GM21528 (cell line): ENCODE results near the gene CDC27.
"Not testable (repeated sequence)": the region's sequence is repeated elsewhere in the genome, so short reads cannot be mapped to it uniquely, and the experiment has no call there.

Source experiments
- ATAC-seq: cut with Tn5 transposase; IDR thresholded peaks from one replicate; pipeline ENCODE4 v1.9.1; 2021; ENCODE audit warnings: mild to moderate bottlenecking, moderate library complexity; ENCODE audit not compliant: unreplicated experiment, low FRiP score

Gene CDC27

GRCh38 chr17:47220531-47220999, 31.5 kb upstream of the CDC27 start:
- ATAC-seq, result no peak

DNA sequence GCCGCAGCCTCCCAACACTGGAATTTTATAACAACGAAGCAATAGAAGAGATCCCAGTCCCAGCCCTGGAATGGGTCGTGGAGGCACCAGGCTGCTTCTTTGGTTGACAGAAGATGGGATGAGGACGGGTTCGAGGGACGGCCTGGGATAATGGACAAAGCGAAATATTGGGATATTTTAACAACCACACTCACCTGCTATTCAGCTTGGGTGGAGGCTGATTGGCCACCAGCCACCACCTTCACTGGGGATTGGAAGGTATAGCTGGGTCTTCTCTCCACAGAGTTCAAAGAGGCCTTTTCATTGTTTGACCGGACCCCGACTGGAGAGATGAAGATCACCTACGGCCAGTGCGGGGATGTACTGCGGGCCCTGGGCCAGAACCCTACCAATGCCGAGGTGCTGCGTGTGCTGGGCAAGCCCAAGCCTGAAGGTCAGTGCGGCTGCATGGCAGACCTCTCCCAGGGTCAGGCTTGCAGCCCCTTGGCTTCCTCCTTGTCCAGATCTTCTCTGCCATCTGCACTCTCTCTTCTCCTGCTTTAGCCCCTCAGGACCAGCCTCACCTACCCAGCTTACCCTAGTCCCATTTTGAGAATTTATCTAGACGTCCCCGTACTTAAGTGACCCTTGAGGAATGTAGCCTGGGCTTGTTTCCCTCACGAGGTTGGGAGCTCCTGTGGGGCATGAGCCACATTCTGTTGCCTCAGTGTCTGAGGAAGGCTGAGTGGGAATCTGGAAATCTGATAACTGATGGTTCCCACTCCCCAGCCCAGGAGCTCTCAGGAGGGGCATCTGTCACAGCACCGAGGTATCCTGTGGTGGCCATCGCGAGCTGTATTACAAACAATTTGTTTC, 30.8 kb upstream of the CDC27 start:
- no peak for ATAC-seq

- ATAC-seq, result no peak
Observed at GRCh38 chr17:47218896-47219430, 29.9 kb upstream of the CDC27 start.

GRCh38 chr17:47217279-47217678, 28.2 kb upstream of the CDC27 start:
- not testable (repeated sequence) for ATAC-seq

DNA sequence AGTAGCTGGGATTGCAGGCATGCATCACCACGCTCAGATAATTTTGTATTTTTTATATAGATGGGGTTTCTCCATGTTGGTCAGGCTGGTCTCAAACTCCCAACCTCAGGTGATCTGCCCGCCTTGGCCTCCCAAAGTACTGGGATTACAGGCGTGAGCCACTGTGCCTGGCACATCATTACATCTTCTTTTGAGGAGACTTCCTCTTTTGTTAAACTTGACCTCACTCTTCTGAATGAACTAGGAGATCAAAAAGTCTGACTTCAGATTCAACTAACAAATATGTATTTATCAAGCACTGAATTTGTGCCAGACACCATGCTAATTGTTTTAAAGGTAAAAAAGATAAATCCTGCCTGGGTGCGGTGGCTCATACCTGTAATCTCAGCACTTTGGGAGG, 27.7 kb upstream of the CDC27 start:
- not testable (repeated sequence) for ATAC-seq

DNA sequence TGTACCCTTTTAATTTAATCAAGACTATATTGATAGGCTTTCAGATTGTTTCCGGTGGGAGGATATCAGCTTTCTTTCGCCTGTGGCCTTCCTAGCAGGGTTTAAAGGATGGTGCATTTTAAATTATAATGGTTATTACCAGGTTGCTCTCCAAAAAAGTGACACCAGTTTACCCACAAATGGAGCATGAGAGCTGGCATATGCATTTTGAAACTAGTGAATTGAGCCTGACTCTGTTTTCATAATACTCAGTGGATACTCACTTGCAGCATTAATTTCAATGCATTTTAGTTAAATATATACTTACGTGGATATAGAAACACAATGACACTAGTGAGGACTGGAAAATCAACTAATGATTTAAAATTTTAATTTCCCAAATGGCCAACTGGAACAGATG, 25.8 kb upstream of the CDC27 start:
- ATAC-seq, result no peak

DNA sequence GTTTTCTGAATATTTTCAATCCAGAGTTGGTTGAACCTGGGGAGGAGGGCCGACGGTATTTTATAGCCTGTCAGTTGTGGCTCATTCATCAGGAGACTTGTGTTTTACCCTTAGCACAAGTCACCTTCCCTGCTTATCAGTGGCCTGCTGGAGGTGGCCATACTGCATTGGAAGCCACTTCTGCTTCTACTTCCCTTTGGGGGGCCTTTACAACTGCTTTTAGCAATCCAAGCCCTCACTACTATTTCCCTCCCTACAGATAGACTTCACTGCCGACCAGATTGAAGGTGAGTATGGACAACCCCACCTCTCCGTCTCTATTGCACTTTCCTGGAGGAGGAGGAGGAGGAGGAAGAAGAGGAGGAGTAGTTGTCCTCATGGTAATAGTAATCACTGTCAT, 24.4 kb upstream of the CDC27 start:
- ATAC-seq, result no peak

DNA sequence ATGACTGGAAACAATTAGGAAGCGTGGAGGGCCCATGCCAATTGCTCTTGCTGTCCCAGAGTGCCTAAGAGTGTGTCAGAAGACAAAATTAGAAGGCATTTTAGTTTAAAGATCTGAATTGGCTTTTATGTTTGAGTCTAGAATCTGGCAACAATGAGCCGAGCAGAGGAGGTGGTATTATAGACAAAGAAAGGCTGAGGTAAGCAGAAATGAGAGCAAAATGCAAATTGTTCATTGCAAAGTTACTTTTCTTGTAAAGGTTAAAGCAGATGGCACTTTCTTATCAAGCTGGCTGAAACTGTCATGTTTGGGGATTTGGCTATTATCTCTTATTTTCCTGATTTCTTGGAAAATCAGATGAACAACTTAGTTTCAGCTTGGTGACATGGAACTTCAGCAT, 23.4 kb upstream of the CDC27 start:
- no peak for ATAC-seq

- ATAC-seq, result no peak
Observed at GRCh38 chr17:47210779-47211178, 21.7 kb upstream of the CDC27 start.

- ATAC-seq, result no peak
Observed at GRCh38 chr17:47210105-47210504, 21.0 kb upstream of the CDC27 start.

- ATAC-seq, result no peak
Observed at GRCh38 chr17:47209499-47209898, 20.4 kb upstream of the CDC27 start.

DNA sequence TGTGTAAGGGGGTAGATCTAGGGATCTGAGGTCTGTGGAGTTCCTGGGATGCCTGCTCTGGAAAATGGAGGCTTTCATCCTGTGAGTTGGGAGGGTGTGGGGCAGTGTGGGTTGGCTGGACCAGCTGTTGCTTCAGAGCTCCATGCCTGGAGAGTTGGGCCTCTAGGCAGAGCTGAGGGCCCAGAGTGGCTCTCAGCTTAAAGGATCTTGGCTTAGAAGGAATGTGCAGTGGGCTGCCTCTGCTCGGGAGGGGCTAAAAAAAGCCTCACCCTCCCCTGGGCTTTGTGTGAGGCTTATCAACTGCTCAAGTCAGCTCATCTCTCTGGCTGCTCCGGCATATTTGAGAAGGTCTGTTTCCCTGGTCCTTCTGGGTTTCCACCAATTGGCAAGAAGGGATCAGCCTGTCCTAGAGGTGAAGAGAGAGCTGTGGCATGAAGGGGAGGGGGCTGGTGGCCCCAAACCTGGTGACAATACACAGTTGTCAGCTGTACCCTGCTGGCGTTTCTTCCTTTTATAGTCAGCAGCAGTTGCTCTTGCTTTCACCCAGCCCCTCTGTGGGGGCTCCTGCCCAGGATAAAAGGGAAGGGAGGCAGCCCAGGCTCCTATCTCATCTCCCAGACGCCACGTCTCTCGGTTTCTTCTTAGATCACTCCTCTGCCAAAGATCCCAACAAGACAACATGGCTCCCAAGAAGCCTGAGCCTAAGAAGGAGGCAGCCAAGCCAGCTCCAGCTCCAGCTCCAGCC, 19.8 kb upstream of the CDC27 start, which contains the start of gene MYL4:
Gene MYL4 (plus strand): TSS at position 605 of the 745 bp plus-strand sequence. CDS start 75 bp downstream, at position 680.
- ATAC-seq, result no peak

DNA sequence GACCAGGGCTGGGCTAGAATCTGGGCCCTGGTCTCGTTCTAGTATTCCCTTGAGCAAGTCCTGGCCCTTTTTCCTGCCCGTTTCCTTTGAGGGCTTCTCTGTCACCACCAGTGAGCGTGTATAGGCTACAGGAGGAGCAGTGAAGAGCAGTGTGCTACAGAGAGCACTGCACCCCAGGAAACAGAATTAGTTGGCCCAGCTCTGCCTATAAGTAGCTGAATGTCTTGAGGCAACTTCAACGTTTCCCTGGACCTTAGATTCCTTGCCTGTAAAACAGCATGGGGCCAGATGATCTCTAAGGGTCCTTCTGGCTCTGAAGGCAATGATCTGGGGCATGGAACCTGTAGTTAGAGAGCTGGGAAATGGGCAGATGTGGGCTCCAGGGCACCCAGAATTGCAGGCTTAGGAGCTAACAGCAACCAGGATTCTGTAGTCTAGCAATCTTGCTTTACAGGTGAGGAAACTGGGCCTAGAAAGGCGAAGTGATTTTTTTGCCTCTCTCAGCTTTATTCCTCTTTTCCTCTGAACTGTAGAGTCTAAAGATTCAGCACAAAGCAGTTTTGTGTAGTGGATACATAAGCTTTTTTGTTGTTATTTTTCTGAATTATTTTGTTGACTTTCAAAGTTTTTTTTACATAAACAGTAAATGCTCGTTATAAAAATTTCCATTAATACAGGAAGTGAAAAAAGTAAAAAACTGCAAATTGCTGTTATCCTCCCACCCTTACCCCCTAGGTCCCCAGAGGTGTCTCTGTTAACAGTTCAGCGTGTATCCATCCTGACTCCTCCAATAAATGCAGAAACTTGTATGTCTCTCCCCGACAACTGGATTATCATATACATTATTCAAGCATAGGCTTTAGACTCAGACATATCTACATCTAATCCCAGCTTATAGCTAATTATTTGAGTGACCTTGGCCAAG, 18.3 kb upstream of the CDC27 start:
- ATAC-seq, result no peak

- peak; percentile 52 for ATAC-seq
Observed at GRCh38 chr17:47205419-47205963, 16.4 kb upstream of the CDC27 start.

DNA sequence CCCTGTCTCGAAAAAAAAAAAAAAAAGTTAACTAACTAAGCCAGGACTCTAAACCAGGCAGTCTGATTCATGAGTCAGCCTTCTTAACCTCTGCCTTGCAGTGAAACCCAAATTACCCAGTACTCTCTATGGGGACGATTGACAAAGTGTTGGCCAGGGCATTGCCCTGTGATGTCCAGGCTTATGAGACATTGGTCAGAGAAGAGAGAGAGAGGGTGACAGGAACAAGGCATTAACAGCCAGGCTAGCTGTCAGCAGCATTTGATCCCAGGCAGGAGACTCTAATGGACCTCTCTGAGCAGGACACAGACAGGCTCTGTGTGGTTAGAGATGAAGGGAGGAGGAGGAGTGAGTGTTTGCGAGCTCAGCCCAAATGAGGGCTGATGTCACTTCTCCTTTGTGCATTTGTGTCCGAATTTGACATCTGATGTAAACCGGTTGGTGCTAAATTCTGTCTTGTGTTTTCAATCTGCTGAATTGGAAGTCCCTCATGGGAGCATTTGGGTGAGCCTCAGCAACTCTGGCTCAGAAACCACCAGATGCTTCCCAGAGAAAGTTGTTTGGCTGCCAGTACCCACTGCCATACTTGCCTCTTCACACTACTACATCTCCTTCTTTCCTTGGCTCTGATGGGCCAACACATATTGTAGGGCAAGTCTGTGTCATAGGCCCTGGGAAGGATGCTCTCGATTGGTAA, 15.8 kb upstream of the CDC27 start:
- ATAC-seq, result peak; percentile 47

DNA sequence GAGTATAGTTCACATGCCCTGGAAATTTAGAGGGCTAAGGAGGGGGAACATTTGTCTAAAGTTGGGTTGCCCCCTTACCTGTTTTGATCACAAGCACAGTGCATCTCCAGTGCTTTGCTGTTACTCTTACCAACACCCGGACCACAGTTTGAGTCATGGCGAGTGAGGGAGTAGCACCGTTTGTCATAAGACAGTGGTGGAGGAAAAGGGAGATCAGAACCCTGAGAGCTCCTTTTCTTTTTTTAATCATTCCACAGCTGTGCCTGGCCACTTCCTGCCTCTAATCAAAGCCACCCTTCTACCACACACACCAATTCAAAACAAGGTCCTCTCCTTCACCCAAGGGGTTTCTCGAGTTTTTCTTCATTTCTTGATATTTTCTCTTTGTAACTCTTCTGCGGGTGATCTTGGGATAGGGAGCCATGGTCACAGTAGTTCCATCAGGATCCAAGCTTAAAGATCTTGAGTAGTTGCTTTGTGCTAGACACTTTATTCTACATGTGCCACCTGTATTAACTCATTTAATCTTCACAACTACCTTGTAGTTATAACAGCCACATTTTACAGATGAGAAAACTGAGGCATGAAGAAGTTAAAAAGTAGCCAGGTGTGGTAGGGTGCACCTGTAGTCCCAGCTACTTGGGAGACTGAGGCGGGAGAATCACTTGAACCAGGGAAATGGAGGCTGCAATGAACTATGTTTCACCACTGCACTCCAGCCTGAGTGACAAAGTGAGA, 15.1 kb upstream of the CDC27 start:
- ATAC-seq, result no peak

DNA sequence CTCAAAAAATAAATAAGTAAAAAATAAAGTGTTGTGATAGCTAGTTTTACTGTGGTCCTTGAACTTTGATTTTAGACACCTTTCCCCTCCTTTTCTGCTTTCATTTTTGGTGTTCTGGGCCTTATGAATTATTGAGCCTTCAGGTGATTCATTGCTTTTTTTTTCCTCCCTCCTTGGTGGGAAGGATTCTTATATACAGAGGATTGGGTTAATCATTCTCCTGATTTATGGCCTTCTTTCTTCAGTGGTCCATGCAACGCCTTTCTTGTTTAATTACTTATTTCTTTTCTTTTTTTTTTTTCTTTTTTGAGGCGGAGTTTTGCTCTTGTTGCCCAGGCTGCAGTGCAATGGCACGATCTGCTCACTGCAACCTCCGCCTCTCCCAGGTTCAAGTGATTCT, 12.1 kb upstream of the CDC27 start:
- no peak for ATAC-seq

DNA sequence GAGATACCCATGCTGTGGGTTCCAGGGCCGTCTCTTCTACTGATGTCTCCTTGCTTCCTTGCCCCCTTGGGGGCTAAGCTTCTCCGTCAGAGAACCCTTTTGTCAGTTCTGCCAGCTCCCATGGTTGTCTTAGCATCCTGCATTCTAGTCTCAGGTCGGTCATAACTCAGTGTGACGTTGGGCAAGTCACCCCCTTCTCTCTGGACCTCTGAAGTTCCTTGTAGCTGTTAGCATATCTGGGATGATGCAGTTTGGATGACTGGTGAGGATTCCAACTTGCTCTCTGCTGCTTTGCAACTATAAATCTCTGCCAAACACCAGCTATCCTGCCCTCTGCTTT, 11.2 kb upstream of the CDC27 start:
- ATAC-seq, result no peak
